Stimulated activated memory B cell treated with anti-CD40 and anti-IgM and Interleukin-4, amounts not matched to agents 10 μg/mL and 1 μg/mL and 100 μg/mL, for 72 hours (primary cell): ENCODE results near the gene LIPC.
A peak's percentile ranks its signal among the peaks of the same experiment; 100 is the strongest.

Experiments
- ATAC-seq: fragments of 150-1000 bp; cut with Tn5 transposase; 2 replicates; pipeline ENCODE4 v1.10.0; 2021
- H3K27ac Mint-ChIP-seq: one replicate; pipeline ENCODE4 v1.8.0; 2022; ENCODE audit warnings: mild to moderate bottlenecking, mixed read lengths
- H3K27me3 Mint-ChIP-seq: one replicate; pipeline ENCODE4 v1.8.0; 2022; ENCODE audit warnings: mixed read lengths
- H3K36me3 Mint-ChIP-seq: one replicate; pipeline ENCODE4 v1.8.0; 2022; ENCODE audit warnings: mixed read lengths
- H3K4me1 Mint-ChIP-seq: one replicate; pipeline ENCODE4 v1.8.0; 2022; ENCODE audit warnings: mixed read lengths
- H3K4me3 Mint-ChIP-seq: one replicate; pipeline ENCODE4 v1.8.0; 2022; ENCODE audit warnings: mild to moderate bottlenecking, moderate library complexity, mixed read lengths
- H3K9me3 Mint-ChIP-seq: one replicate; pipeline ENCODE4 v1.8.0; 2022; ENCODE audit warnings: mixed read lengths

LIPC gene

GRCh38 chr15:58452775-58453174 is 21.0 kb downstream of the LIPC start:
- Mint-ChIP-seq H3K27ac (no peak overlapping the region), H3K36me3 (no peaks in the 10 kb centered on the region)

GRCh38 chr15:58453931-58454793 is 22.4 kb downstream of the LIPC start:
- H3K27me3 Mint-ChIP-seq, result peaks cover 26% of the 10 kb centered on the region
- H3K36me3 Mint-ChIP-seq, result no peaks in the 10 kb centered on the region
- peak; percentile 71 for ATAC-seq
- H3K9me3 Mint-ChIP-seq, result no peaks in the 10 kb centered on the region
- H3K4me3 Mint-ChIP-seq, result no peak overlapping the region
- peaks cover 15% of the 10 kb centered on the region for H3K4me1 Mint-ChIP-seq
- peak overlapping the region; percentile 11 for H3K27ac Mint-ChIP-seq

More at GRCh38 chr15:58452775-58453174, 21.0 kb downstream of the LIPC start:
- peaks cover 7% of the 10 kb centered on the region for H3K4me1 Mint-ChIP-seq
- H3K4me3 Mint-ChIP-seq, result no peak overlapping the region
- H3K9me3 Mint-ChIP-seq, result no peaks in the 10 kb centered on the region
- ATAC-seq, result no peak
- peaks cover 26% of the 10 kb centered on the region for H3K27me3 Mint-ChIP-seq

- Mint-ChIP-seq H3K27me3 (peaks cover 27% of the 10 kb centered on the region), H3K4me3 (no peak overlapping the region), H3K27ac (no peak overlapping the region), H3K4me1 (peaks cover 15% of the 10 kb centered on the region), H3K36me3 (no peaks in the 10 kb centered on the region), H3K9me3 (no peaks in the 10 kb centered on the region)
- no peak for ATAC-seq
Measured at GRCh38 chr15:58454950-58455401, 23.2 kb downstream of the LIPC start.

GRCh38 chr15:58457466-58457965 is 25.7 kb downstream of the LIPC start:
- peak; percentile 72 for ATAC-seq
- Mint-ChIP-seq H3K4me1 (peaks cover 15% of the 10 kb centered on the region), H3K36me3 (no peaks in the 10 kb centered on the region), H3K9me3 (no peaks in the 10 kb centered on the region), H3K27me3 (peaks cover 46% of the 10 kb centered on the region), H3K4me3 (no peak overlapping the region), H3K27ac (no peak overlapping the region)

GRCh38 chr15:58458076-58458475 is 26.3 kb downstream of the LIPC start:
- H3K4me1 Mint-ChIP-seq, result peaks cover 15% of the 10 kb centered on the region
- no peak overlapping the region for H3K27ac Mint-ChIP-seq
- no peaks in the 10 kb centered on the region for H3K9me3 Mint-ChIP-seq
- no peak for ATAC-seq
- H3K36me3 Mint-ChIP-seq, result no peaks in the 10 kb centered on the region
- H3K27me3 Mint-ChIP-seq, result peaks cover 44% of the 10 kb centered on the region
- H3K4me3 Mint-ChIP-seq, result no peak overlapping the region

- H3K36me3 Mint-ChIP-seq, result no peaks in the 10 kb centered on the region
- no peak overlapping the region for H3K4me3 Mint-ChIP-seq
- H3K27ac Mint-ChIP-seq, result no peak overlapping the region
- ATAC-seq, result no peak
- peaks cover 43% of the 10 kb centered on the region for H3K27me3 Mint-ChIP-seq
- no peaks in the 10 kb centered on the region for H3K9me3 Mint-ChIP-seq
- peaks cover 15% of the 10 kb centered on the region for H3K4me1 Mint-ChIP-seq
Measured at GRCh38 chr15:58459045-58459444, 27.3 kb downstream of the LIPC start.

GRCh38 chr15:58459560-58459959 is 27.8 kb downstream of the LIPC start:
- Mint-ChIP-seq H3K9me3 (no peaks in the 10 kb centered on the region), H3K27ac (no peak overlapping the region), H3K4me1 (peaks cover 15% of the 10 kb centered on the region), H3K4me3 (no peak overlapping the region), H3K27me3 (peaks cover 43% of the 10 kb centered on the region), H3K36me3 (no peaks in the 10 kb centered on the region)
- ATAC-seq, result no peak

- no peak for ATAC-seq
- H3K4me3 Mint-ChIP-seq, result no peak overlapping the region
- peaks cover 15% of the 10 kb centered on the region for H3K4me1 Mint-ChIP-seq
- H3K36me3 Mint-ChIP-seq, result no peaks in the 10 kb centered on the region
- H3K27me3 Mint-ChIP-seq, result peaks cover 50% of the 10 kb centered on the region
- no peak overlapping the region for H3K27ac Mint-ChIP-seq
- no peaks in the 10 kb centered on the region for H3K9me3 Mint-ChIP-seq
Measured at GRCh38 chr15:58460116-58460790, 28.5 kb downstream of the LIPC start.

- Mint-ChIP-seq H3K27ac (no peak overlapping the region), H3K27me3 (peaks cover 52% of the 10 kb centered on the region), H3K4me3 (no peak overlapping the region), H3K9me3 (no peaks in the 10 kb centered on the region), H3K4me1 (peaks cover 15% of the 10 kb centered on the region), H3K36me3 (no peaks in the 10 kb centered on the region)
- ATAC-seq, result no peak
Measured at GRCh38 chr15:58460872-58461271, 29.1 kb downstream of the LIPC start.

GRCh38 chr15:58462547-58462946 is 30.8 kb downstream of the LIPC start:
- Mint-ChIP-seq H3K4me3 (no peak overlapping the region), H3K36me3 (no peaks in the 10 kb centered on the region), H3K4me1 (peaks cover 11% of the 10 kb centered on the region), H3K27ac (no peak overlapping the region), H3K27me3 (peaks cover 46% of the 10 kb centered on the region), H3K9me3 (no peaks in the 10 kb centered on the region)
- no peak for ATAC-seq

GRCh38 chr15:58462973-58463663 is 31.3 kb downstream of the LIPC start:
- Mint-ChIP-seq H3K9me3 (no peaks in the 10 kb centered on the region), H3K27ac (no peak overlapping the region), H3K36me3 (no peaks in the 10 kb centered on the region), H3K4me3 (no peak overlapping the region), H3K27me3 (peaks cover 46% of the 10 kb centered on the region), H3K4me1 (peaks cover 6% of the 10 kb centered on the region)
- ATAC-seq, result no peak

- no peak for ATAC-seq
- H3K4me1 Mint-ChIP-seq, result no peaks in the 10 kb centered on the region
- no peak overlapping the region for H3K27ac Mint-ChIP-seq
- H3K36me3 Mint-ChIP-seq, result no peaks in the 10 kb centered on the region
- peaks cover 46% of the 10 kb centered on the region for H3K27me3 Mint-ChIP-seq
- H3K4me3 Mint-ChIP-seq, result no peak overlapping the region
- no peaks in the 10 kb centered on the region for H3K9me3 Mint-ChIP-seq
Measured at GRCh38 chr15:58463815-58464650, 32.2 kb downstream of the LIPC start.

GRCh38 chr15:58465070-58465469 is 33.3 kb downstream of the LIPC start:
- ATAC-seq, result no peak
- Mint-ChIP-seq H3K27ac (no peak overlapping the region), H3K9me3 (no peaks in the 10 kb centered on the region), H3K4me3 (no peak overlapping the region), H3K36me3 (no peaks in the 10 kb centered on the region), H3K27me3 (peaks cover 44% of the 10 kb centered on the region), H3K4me1 (no peaks in the 10 kb centered on the region)

GRCh38 chr15:58465866-58466517 is 34.2 kb downstream of the LIPC start:
- Mint-ChIP-seq H3K27ac (no peak overlapping the region), H3K27me3 (peaks cover 35% of the 10 kb centered on the region), H3K4me3 (no peak overlapping the region)

More at GRCh38 chr15:58465866-58466517, 34.2 kb downstream of the LIPC start:
- Mint-ChIP-seq H3K4me1 (no peaks in the 10 kb centered on the region), H3K36me3 (no peaks in the 10 kb centered on the region), H3K9me3 (no peaks in the 10 kb centered on the region)
- no peak for ATAC-seq
